Liver (tissue), 9 donors: ENCODE results near the gene SIGLEC14. TPM values are rescaled to one million over a fixed set of nuclear protein-coding genes. Genes with fewer than 3 reads are reported as not detected.

Experiments used
- DNase-seq: peaks from one replicate; pipeline ENCODE4 v3.0.0-alpha.2; 2017; ENCODE audit warnings: low spot score
- H3K27ac ChIP-seq, 2 donors: one replicate each; pipeline ENCODE4 v1.7.0; 2013; ENCODE audit warnings: inconsistent platforms in 2 of 2, low read length in 2 of 2, control low read depth in 1 of 2, low read depth in 1 of 2, mild to moderate bottlenecking in 1 of 2
- H3K27me3 ChIP-seq, 4 donors: one replicate each; pipeline versions ENCODE4 v1.6.1 to v1.7.0; 2013; ENCODE audit warnings: low read length in 3 of 4, inconsistent platforms in 1 of 4, mild to moderate bottlenecking in 1 of 4, moderate library complexity in 1 of 4; ENCODE audit not compliant: control insufficient read depth in 4 of 4, insufficient read depth in 4 of 4
- H3K36me3 ChIP-seq, 4 donors: one replicate each; pipeline versions ENCODE4 v1.6.1 to v1.7.0; 2013; ENCODE audit warnings: low read length in 3 of 4, mild to moderate bottlenecking in 3 of 4, low read depth in 1 of 4, moderate library complexity in 1 of 4; ENCODE audit not compliant: control insufficient read depth in 4 of 4, insufficient read depth in 3 of 4
- H3K4me1 ChIP-seq, 4 donors: one replicate each; pipeline versions ENCODE4 v1.6.1 to v1.7.0; 2013; ENCODE audit warnings: low read length in 3 of 4, mild to moderate bottlenecking in 3 of 4, moderate library complexity in 1 of 4; ENCODE audit not compliant: control insufficient read depth in 4 of 4, insufficient read depth in 4 of 4
- H3K4me3 ChIP-seq, 3 donors: one replicate each; pipeline versions ENCODE4 v1.6.1 to v1.7.0; 2013; ENCODE audit warnings: low read length in 3 of 3, control low read depth in 1 of 3, low read depth in 1 of 3, mild to moderate bottlenecking in 1 of 3
- H3K9ac ChIP-seq, 2 donors: one replicate each; pipeline ENCODE4 v1.7.0; 2013; ENCODE audit warnings: low read length in 2 of 2, mild to moderate bottlenecking in 2 of 2, moderate library complexity in 2 of 2, control low read depth in 1 of 2, low read depth in 1 of 2
- H3K9me3 ChIP-seq, 4 donors: one replicate each; pipeline versions ENCODE4 v1.6.1 to v1.7.0; 2013; ENCODE audit warnings: low read length in 3 of 4; ENCODE audit not compliant: control insufficient read depth in 4 of 4
- EGR1 ChIP-seq, 2 donors: IDR thresholded peaks; 2 replicates each; pipeline ENCODE4 v1.6.1; 2016 to 2018; ENCODE audit warnings: antibody characterized with exemption in 2 of 2, low read depth in 2 of 2
- FOXA1 ChIP-seq: IDR thresholded peaks from 2 replicates; pipeline ENCODE4 v1.6.1; 2016; ENCODE audit warnings: antibody characterized with exemption
- GABPA ChIP-seq, 2 donors: IDR thresholded peaks in 1 of 2; conservative IDR thresholded peaks in 1 of 2; 2 replicates each; pipeline ENCODE4 v1.6.1; 2016; ENCODE audit warnings: antibody characterized with exemption in 2 of 2, mild to moderate bottlenecking in 1 of 2, moderate library complexity in 1 of 2
- HNF4A ChIP-seq, 2 donors: conservative IDR thresholded peaks; 2 replicates each; pipeline ENCODE4 v1.6.1; 2016; ENCODE audit warnings: antibody characterized with exemption in 2 of 2, mild to moderate bottlenecking in 2 of 2
- HNF4G ChIP-seq: IDR thresholded peaks from 2 replicates; pipeline ENCODE4 v1.6.1; 2016; ENCODE audit warnings: antibody characterized with exemption
- JUND ChIP-seq, 2 donors: IDR thresholded peaks; 2 replicates each; pipeline ENCODE4 v1.6.1; 2016; ENCODE audit warnings: antibody characterized with exemption in 2 of 2
- NR2F2 ChIP-seq: IDR thresholded peaks from 2 replicates; pipeline ENCODE4 v1.6.1; 2016; ENCODE audit warnings: antibody characterized with exemption
- RAD21 ChIP-seq, 2 donors: IDR thresholded peaks; 2 replicates each; pipeline ENCODE4 v1.6.1; 2016; ENCODE audit warnings: antibody characterized with exemption in 2 of 2, mild to moderate bottlenecking in 2 of 2
- RXRA ChIP-seq, 2 donors: IDR thresholded peaks; 2 replicates each; pipeline ENCODE4 v1.6.1; 2017 to 2018; ENCODE audit warnings: antibody characterized with exemption in 2 of 2, mild to moderate bottlenecking in 1 of 2
- SP1 ChIP-seq: IDR thresholded peaks from 2 replicates; pipeline ENCODE4 v1.6.1; 2018; ENCODE audit warnings: antibody characterized with exemption, mild to moderate bottlenecking
- YY1 ChIP-seq: IDR thresholded peaks from 2 replicates; pipeline ENCODE4 v1.6.1; 2016; ENCODE audit warnings: antibody characterized with exemption, mild to moderate bottlenecking
- WGBS: extraction: QIAGEN DNeasy Blood & Tissue Kit; methylation state at CpG from one replicate; pipeline ENCODE4 v1.1.7; 2013; 5-methylcytosine and 5-hydroxymethylcytosine counted together
- polyA plus RNA-seq, 2 donors: library from polyadenylated mRNA; stranded (reverse) in 1 of 2; unstranded in 1 of 2; fragments of 200-250 nt in 1 of 2; fragments of >200 nt in 1 of 2; fragmentation: Nextera tagmentation in 1 of 2; extraction: Ambion mirVana in 1 of 2; gene quantifications; one replicate each; pipeline versions ENCODE4 v1.2.1 to v1.2.3, GENCODE V29; 2013 to 2015
- total RNA-seq, 2 donors: library from RNA; depleted of rRNA; stranded (reverse); fragments of >200 nt; gene quantifications; one replicate each; pipeline ENCODE4 v1.2.3, GENCODE V29; 2014
- TF ChIP-seq, protein P1 (sequence below): IDR thresholded peaks from 2 replicates; pipeline ENCODE4 v1.6.1; 2016; ENCODE audit warnings: antibody characterized with exemption, mild to moderate bottlenecking
- TF ChIP-seq, protein P2 (sequence below): IDR thresholded peaks from 2 replicates; pipeline ENCODE4 v1.6.1; 2016; ENCODE audit warnings: antibody characterized with exemption
- TF ChIP-seq, protein P3 (sequence below): fragments of 150-350 bp; IDR thresholded peaks from 2 replicates; pipeline ENCODE4 v1.5.1; 2017; ENCODE audit warnings: improper control_type of control experiment, low read depth, low read length; ENCODE audit not compliant: missing input control
- TF ChIP-seq, protein P4 (sequence below): IDR thresholded peaks from 2 replicates; pipeline ENCODE4 v1.6.1; 2016; ENCODE audit warnings: antibody characterized with exemption
- TF ChIP-seq, protein P5 (sequence below): IDR thresholded peaks from 2 replicates; pipeline ENCODE4 v1.6.1; 2016; ENCODE audit warnings: antibody characterized with exemption
- donor health status: healthy.
- donor health status: healthy.
- donor health status: healthy.
- donor health status: healthy.
- donor health status: healthy.

SIGLEC14 gene
- total and polyA plus RNA-seq, 4 donors, result 1.7 to 6.9 (median 3.2) TPM; not detected in 1

DNA sequence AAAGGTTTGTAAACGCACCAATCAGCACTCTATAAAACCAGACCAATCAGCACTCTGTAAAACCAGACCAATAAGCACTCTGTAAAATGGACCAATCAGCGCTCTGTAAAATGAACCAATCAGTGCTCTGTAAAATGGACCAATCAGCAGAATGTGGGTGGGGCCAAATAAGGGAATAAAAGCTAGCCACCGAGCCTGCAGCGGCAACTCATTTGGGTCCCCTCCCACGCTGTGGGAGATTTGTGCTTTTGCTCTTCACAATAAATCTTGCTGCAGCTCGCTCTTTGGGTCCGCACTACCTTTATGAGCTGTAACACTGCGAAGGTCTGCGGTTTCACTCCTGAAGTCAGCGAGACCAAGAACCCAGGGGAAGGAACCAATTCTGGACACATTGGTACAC lies 47.5 kb downstream of the SIGLEC14 start:
- H3K4me3 ChIP-seq, result no peak overlapping the region
- peaks cover 0 to 3% (median 1%) of the 10 kb centered on the region in 4 donors for H3K9me3 ChIP-seq
- WGBS, result 97% methylated on average over 10 of the region's 10 CpGs
- H3K27me3 ChIP-seq, result no peaks in the 10 kb centered on the region
- no peaks in the 10 kb centered on the region for H3K36me3 ChIP-seq
- H3K4me1 ChIP-seq, result peaks cover 0 to 9% (median 5%) of the 10 kb centered on the region in 4 donors
- TF ChIP-seq, protein P1, sequence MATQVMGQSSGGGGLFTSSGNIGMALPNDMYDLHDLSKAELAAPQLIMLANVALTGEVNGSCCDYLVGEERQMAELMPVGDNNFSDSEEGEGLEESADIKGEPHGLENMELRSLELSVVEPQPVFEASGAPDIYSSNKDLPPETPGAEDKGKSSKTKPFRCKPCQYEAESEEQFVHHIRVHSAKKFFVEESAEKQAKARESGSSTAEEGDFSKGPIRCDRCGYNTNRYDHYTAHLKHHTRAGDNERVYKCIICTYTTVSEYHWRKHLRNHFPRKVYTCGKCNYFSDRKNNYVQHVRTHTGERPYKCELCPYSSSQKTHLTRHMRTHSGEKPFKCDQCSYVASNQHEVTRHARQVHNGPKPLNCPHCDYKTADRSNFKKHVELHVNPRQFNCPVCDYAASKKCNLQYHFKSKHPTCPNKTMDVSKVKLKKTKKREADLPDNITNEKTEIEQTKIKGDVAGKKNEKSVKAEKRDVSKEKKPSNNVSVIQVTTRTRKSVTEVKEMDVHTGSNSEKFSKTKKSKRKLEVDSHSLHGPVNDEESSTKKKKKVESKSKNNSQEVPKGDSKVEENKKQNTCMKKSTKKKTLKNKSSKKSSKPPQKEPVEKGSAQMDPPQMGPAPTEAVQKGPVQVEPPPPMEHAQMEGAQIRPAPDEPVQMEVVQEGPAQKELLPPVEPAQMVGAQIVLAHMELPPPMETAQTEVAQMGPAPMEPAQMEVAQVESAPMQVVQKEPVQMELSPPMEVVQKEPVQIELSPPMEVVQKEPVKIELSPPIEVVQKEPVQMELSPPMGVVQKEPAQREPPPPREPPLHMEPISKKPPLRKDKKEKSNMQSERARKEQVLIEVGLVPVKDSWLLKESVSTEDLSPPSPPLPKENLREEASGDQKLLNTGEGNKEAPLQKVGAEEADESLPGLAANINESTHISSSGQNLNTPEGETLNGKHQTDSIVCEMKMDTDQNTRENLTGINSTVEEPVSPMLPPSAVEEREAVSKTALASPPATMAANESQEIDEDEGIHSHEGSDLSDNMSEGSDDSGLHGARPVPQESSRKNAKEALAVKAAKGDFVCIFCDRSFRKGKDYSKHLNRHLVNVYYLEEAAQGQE, result no peak
- TF ChIP-seq, protein P2, sequence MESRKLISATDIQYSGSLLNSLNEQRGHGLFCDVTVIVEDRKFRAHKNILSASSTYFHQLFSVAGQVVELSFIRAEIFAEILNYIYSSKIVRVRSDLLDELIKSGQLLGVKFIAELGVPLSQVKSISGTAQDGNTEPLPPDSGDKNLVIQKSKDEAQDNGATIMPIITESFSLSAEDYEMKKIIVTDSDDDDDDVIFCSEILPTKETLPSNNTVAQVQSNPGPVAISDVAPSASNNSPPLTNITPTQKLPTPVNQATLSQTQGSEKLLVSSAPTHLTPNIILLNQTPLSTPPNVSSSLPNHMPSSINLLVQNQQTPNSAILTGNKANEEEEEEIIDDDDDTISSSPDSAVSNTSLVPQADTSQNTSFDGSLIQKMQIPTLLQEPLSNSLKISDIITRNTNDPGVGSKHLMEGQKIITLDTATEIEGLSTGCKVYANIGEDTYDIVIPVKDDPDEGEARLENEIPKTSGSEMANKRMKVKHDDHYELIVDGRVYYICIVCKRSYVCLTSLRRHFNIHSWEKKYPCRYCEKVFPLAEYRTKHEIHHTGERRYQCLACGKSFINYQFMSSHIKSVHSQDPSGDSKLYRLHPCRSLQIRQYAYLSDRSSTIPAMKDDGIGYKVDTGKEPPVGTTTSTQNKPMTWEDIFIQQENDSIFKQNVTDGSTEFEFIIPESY, result no peak
- TF ChIP-seq EGR1 (IDR thresholded peaks at IDR 0.05; ENCODE audit: low read depth in 2 of 2) (no peak), JUND (IDR thresholded peaks at IDR 0.05) (no peak), RAD21 (IDR thresholded peaks at IDR 0.05) (no peak), SP1 (no peak), YY1 (no peak), RXRA (IDR thresholded peaks at IDR 0.05) (no peak), FOXA1 (no peak), NR2F2 (no peak), GABPA (IDR thresholded peaks at IDR 0.05 in 1 of 2, conservative IDR thresholded peaks at IDR 0.05 in 1 of 2) (no peak), HNF4A (conservative IDR thresholded peaks at IDR 0.05) (no peak), HNF4G (no peak)
- TF ChIP-seq, protein P3, sequence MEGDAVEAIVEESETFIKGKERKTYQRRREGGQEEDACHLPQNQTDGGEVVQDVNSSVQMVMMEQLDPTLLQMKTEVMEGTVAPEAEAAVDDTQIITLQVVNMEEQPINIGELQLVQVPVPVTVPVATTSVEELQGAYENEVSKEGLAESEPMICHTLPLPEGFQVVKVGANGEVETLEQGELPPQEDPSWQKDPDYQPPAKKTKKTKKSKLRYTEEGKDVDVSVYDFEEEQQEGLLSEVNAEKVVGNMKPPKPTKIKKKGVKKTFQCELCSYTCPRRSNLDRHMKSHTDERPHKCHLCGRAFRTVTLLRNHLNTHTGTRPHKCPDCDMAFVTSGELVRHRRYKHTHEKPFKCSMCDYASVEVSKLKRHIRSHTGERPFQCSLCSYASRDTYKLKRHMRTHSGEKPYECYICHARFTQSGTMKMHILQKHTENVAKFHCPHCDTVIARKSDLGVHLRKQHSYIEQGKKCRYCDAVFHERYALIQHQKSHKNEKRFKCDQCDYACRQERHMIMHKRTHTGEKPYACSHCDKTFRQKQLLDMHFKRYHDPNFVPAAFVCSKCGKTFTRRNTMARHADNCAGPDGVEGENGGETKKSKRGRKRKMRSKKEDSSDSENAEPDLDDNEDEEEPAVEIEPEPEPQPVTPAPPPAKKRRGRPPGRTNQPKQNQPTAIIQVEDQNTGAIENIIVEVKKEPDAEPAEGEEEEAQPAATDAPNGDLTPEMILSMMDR, result no peak
- TF ChIP-seq, protein P4, sequence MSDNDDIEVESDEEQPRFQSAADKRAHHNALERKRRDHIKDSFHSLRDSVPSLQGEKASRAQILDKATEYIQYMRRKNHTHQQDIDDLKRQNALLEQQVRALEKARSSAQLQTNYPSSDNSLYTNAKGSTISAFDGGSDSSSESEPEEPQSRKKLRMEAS, result no peak
- TF ChIP-seq, protein P5, sequence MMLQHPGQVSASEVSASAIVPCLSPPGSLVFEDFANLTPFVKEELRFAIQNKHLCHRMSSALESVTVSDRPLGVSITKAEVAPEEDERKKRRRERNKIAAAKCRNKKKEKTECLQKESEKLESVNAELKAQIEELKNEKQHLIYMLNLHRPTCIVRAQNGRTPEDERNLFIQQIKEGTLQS, result no peak
- no peak for DNase-seq
- H3K9ac ChIP-seq, result no peak overlapping the region
- no peak overlapping the region for H3K27ac ChIP-seq
